HG02884 (cell line): ENCODE data around the gene USH1C.

Experiments used
- ATAC-seq: cut with Tn5 transposase; IDR thresholded peaks from one replicate; pipeline ENCODE4 v1.9.1; 2021; ENCODE audit warnings: mild to moderate bottlenecking, moderate library complexity; ENCODE audit not compliant: unreplicated experiment

Gene USH1C

GRCh38 chr11:17508791-17509190 lies 35.4 kb downstream of the USH1C start:
- no peak for ATAC-seq

- ATAC-seq = no peak
Measured at GRCh38 chr11:17508306-17508705, 35.9 kb downstream of the USH1C start.

- no peak for ATAC-seq
Measured at GRCh38 chr11:17507773-17508172, 36.4 kb downstream of the USH1C start.

GRCh38 chr11:17506942-17507341 lies 37.3 kb downstream of the USH1C start:
- ATAC-seq = no peak

GRCh38 chr11:17506314-17506713 lies 37.9 kb downstream of the USH1C start:
- no peak for ATAC-seq

GRCh38 chr11:17505146-17505545 lies 39.1 kb downstream of the USH1C start:
- no peak for ATAC-seq

GRCh38 chr11:17504330-17505107 lies 39.7 kb downstream of the USH1C start:
- ATAC-seq = peak; percentile 47

GRCh38 chr11:17502630-17503029 lies 41.6 kb downstream of the USH1C start:
- no peak for ATAC-seq

- no peak for ATAC-seq
Measured at GRCh38 chr11:17500673-17501072, 43.5 kb downstream of the USH1C start.

GRCh38 chr11:17498475-17498874 lies 45.7 kb downstream of the USH1C start:
- ATAC-seq = no peak

- no peak for ATAC-seq
Measured at GRCh38 chr11:17498058-17498457, 46.2 kb downstream of the USH1C start.

GRCh38 chr11:17496406-17496805 lies 47.8 kb downstream of the USH1C start:
- ATAC-seq = no peak

- ATAC-seq = no peak
Measured at GRCh38 chr11:17494019-17494418, 50.2 kb downstream of the USH1C start.

GRCh38 chr11:17490938-17491337 lies 53.3 kb downstream of the USH1C start:
- ATAC-seq = no peak

GRCh38 chr11:17490232-17490631 lies 54.0 kb downstream of the USH1C start:
- ATAC-seq = no peak

- no peak for ATAC-seq
Measured at GRCh38 chr11:17489751-17490150, 54.5 kb downstream of the USH1C start.

- no peak for ATAC-seq
Measured at GRCh38 chr11:17488563-17488962, 55.7 kb downstream of the USH1C start.

- no peak for ATAC-seq
Measured at GRCh38 chr11:17486646-17487045, 57.6 kb downstream of the USH1C start.

GRCh38 chr11:17483505-17483904 lies 60.7 kb downstream of the USH1C start:
- no peak for ATAC-seq

- ATAC-seq = no peak
Measured at GRCh38 chr11:17481905-17482304, 62.3 kb downstream of the USH1C start.

GRCh38 chr11:17479284-17480214 lies 64.7 kb downstream of the USH1C start:
- no peak for ATAC-seq

GRCh38 chr11:17478070-17478469 lies 66.1 kb downstream of the USH1C start:
- no peak for ATAC-seq
